Mesothelial cell of epicardium (in vitro differentiated cells): ENCODE results near the gene EPB41L3. TPM values are rescaled to one million over a fixed set of nuclear protein-coding genes. Genes with fewer than 3 reads are reported as not detected.
A peak's percentile ranks its signal among the peaks of the same experiment; 100 is the strongest.

Experiments used
- DNase-seq, 2 experiments: peaks; one replicate each; pipeline ENCODE4 v3.0.0; 2021; ENCODE audit warnings: low spot score in 2 of 2; ENCODE audit not compliant: unreplicated experiment in 2 of 2
- H3K27ac Mint-ChIP-seq: 2 replicates; pipeline ENCODE4 v1.8.0; 2021; ENCODE audit warnings: mixed read lengths
- H3K27me3 Mint-ChIP-seq: 2 replicates; pipeline ENCODE4 v1.8.0; 2021; ENCODE audit warnings: low read depth, mixed read lengths
- H3K36me3 Mint-ChIP-seq: 2 replicates; pipeline ENCODE4 v1.8.0; 2021; ENCODE audit warnings: mixed read lengths
- H3K4me1 Mint-ChIP-seq: 2 replicates; pipeline ENCODE4 v1.8.0; 2021; ENCODE audit warnings: mixed read lengths
- H3K4me3 Mint-ChIP-seq: 2 replicates; pipeline ENCODE4 v1.8.0; 2021; ENCODE audit warnings: mild to moderate bottlenecking, moderate library complexity, mixed read lengths
- H3K9me3 Mint-ChIP-seq: 2 replicates; pipeline ENCODE4 v1.8.0; 2021; ENCODE audit warnings: mixed read lengths
- CTCF ChIP-seq: fragments of 200-600 bp; sonication (generic); IDR thresholded peaks from one replicate; pipeline ENCODE4 v1.5.0; 2021; ENCODE audit warnings: antibody characterized with exemption; ENCODE audit not compliant: unreplicated experiment
- total RNA-seq: library from RNA; stranded (reverse); gene quantifications from 3 replicates; pipeline ENCODE4 v1.2.1, GENCODE V29; 2021

The EPB41L3 gene
- total RNA-seq, 1 donor from 2014 or later: 61.9 TPM

GRCh38 chr18:5476961-5477800 is 66.6 kb downstream of the EPB41L3 start:
- Mint-ChIP-seq H3K9me3 (peaks cover 6% of the 10 kb centered on the region), H3K4me1 (peaks cover 38% of the 10 kb centered on the region), H3K27me3 (no peaks in the 10 kb centered on the region), H3K36me3 (peaks cover 15% of the 10 kb centered on the region), H3K4me3 (no peak overlapping the region), H3K27ac (peak overlapping the region; percentile 74)
- DNase-seq: no peak
- no peak for TF ChIP-seq CTCF

GRCh38 chr18:5475267-5475666 is 68.5 kb downstream of the EPB41L3 start:
- Mint-ChIP-seq H3K27ac (no peak overlapping the region), H3K9me3 (no peaks in the 10 kb centered on the region), H3K36me3 (peaks cover 8% of the 10 kb centered on the region), H3K4me1 (peaks cover 38% of the 10 kb centered on the region), H3K27me3 (no peaks in the 10 kb centered on the region), H3K4me3 (no peak overlapping the region)
- no peak for DNase-seq
- TF ChIP-seq CTCF: no peak

- DNase-seq: no peak
- Mint-ChIP-seq H3K4me1 (peaks cover 4% of the 10 kb centered on the region), H3K27ac (no peak overlapping the region), H3K27me3 (no peaks in the 10 kb centered on the region), H3K36me3 (peaks cover 5% of the 10 kb centered on the region), H3K9me3 (no peaks in the 10 kb centered on the region), H3K4me3 (no peak overlapping the region)
- TF ChIP-seq CTCF: no peak
Measured at GRCh38 chr18:5469340-5469739, 74.5 kb downstream of the EPB41L3 start.

GRCh38 chr18:5468394-5468793 is 75.4 kb downstream of the EPB41L3 start:
- no peak for DNase-seq
- Mint-ChIP-seq H3K9me3 (no peaks in the 10 kb centered on the region), H3K27ac (no peak overlapping the region), H3K4me3 (no peak overlapping the region), H3K4me1 (peaks cover 14% of the 10 kb centered on the region), H3K36me3 (peaks cover 1% of the 10 kb centered on the region), H3K27me3 (no peaks in the 10 kb centered on the region)
- no peak for TF ChIP-seq CTCF

GRCh38 chr18:5467671-5468070 is 76.1 kb downstream of the EPB41L3 start:
- DNase-seq: no peak
- no peak overlapping the region for H3K27ac Mint-ChIP-seq
- peaks cover 21% of the 10 kb centered on the region for H3K4me1 Mint-ChIP-seq
- no peak for TF ChIP-seq CTCF
- no peaks in the 10 kb centered on the region for H3K9me3 Mint-ChIP-seq
- no peaks in the 10 kb centered on the region for H3K27me3 Mint-ChIP-seq
- H3K4me3 Mint-ChIP-seq: no peak overlapping the region
- no peaks in the 10 kb centered on the region for H3K36me3 Mint-ChIP-seq
